HUES6 (cell line): ENCODE measurements around the gene GNG11.
"Not testable (repeated sequence)": the region's sequence is repeated elsewhere in the genome, so short reads cannot be mapped to it uniquely, and the experiment has no call there.

Experiments used
- H3K27ac ChIP-seq: 2 replicates; pipeline ENCODE4 v1.7.0; 2013; ENCODE audit warnings: low read depth, mild to moderate bottlenecking, low read length, inconsistent platforms
- H3K27me3 ChIP-seq: 2 replicates; pipeline ENCODE4 v1.6.1; 2013; ENCODE audit warnings: low read length; ENCODE audit not compliant: control insufficient read depth, insufficient read depth
- H3K36me3 ChIP-seq: 2 replicates; pipeline ENCODE4 v1.6.1; 2013; ENCODE audit warnings: low read length; ENCODE audit not compliant: control insufficient read depth, insufficient read depth
- H3K4me1 ChIP-seq: 2 replicates; pipeline ENCODE4 v1.6.1; 2013; ENCODE audit warnings: low read length; ENCODE audit not compliant: control insufficient read depth, insufficient read depth
- H3K4me3 ChIP-seq: 2 replicates; pipeline ENCODE4 v1.5.1; 2013; ENCODE audit warnings: low read depth, low read length
- H3K9ac ChIP-seq: one replicate; pipeline ENCODE4 v1.6.1; 2013; ENCODE audit warnings: mild to moderate bottlenecking, low read length
- H3K9me3 ChIP-seq: 2 replicates; pipeline ENCODE4 v1.6.1; 2013; ENCODE audit warnings: low read depth, low read length; ENCODE audit not compliant: control insufficient read depth, insufficient read depth

GNG11 gene

GRCh38 chr7:93913197-93913596, 8.3 kb upstream of the GNG11 start:
- no peak overlapping the region for H3K4me3 ChIP-seq
- no peaks in the 10 kb centered on the region; the same call in 1 of the 2 replicates for H3K4me1 ChIP-seq
- no peaks in the 10 kb centered on the region for H3K36me3 ChIP-seq
- H3K27me3 ChIP-seq = no peaks in the 10 kb centered on the region
- no peak overlapping the region for H3K9ac ChIP-seq
- no peak overlapping the region for H3K27ac ChIP-seq
- no peaks in the 10 kb centered on the region for H3K9me3 ChIP-seq

- no peaks in the 10 kb centered on the region for H3K27me3 ChIP-seq
- no peak overlapping the region for H3K4me3 ChIP-seq
- no peak overlapping the region for H3K27ac ChIP-seq
- no peaks in the 10 kb centered on the region for H3K9me3 ChIP-seq
- H3K4me1 ChIP-seq = no peaks in the 10 kb centered on the region; the same call in 1 of the 2 replicates
- no peak overlapping the region for H3K9ac ChIP-seq
- no peaks in the 10 kb centered on the region for H3K36me3 ChIP-seq
Observed at GRCh38 chr7:93914581-93915066, 6.9 kb upstream of the GNG11 start.

GRCh38 chr7:93915206-93915842, 6.2 kb upstream of the GNG11 start:
- H3K36me3 ChIP-seq, H3K27ac ChIP-seq, H3K4me1 ChIP-seq, H3K4me3 ChIP-seq, H3K27me3 ChIP-seq, H3K9ac ChIP-seq, H3K9me3 ChIP-seq: not testable (repeated sequence)

- not testable (repeated sequence) for H3K4me3 ChIP-seq, H3K4me1 ChIP-seq, H3K27ac ChIP-seq, H3K27me3 ChIP-seq, H3K9me3 ChIP-seq, H3K9ac ChIP-seq, H3K36me3 ChIP-seq
Observed at GRCh38 chr7:93915888-93916287, 5.6 kb upstream of the GNG11 start.

GRCh38 chr7:93916315-93916714, 5.2 kb upstream of the GNG11 start:
- H3K27me3 ChIP-seq, H3K4me3 ChIP-seq, H3K9ac ChIP-seq, H3K27ac ChIP-seq, H3K36me3 ChIP-seq, H3K4me1 ChIP-seq, H3K9me3 ChIP-seq: not testable (repeated sequence)

- no peak overlapping the region for H3K9ac ChIP-seq
- peak overlapping the region; percentile 53; the same call in 1 of the 2 replicates for H3K4me3 ChIP-seq
- H3K9me3 ChIP-seq = no peaks in the 10 kb centered on the region
- H3K36me3 ChIP-seq = no peaks in the 10 kb centered on the region
- H3K4me1 ChIP-seq = peaks cover 14% of the 10 kb centered on the region
- no peak overlapping the region for H3K27ac ChIP-seq
- H3K27me3 ChIP-seq = no peaks in the 10 kb centered on the region
Observed at GRCh38 chr7:93920496-93921182, 896 bp upstream of the GNG11 start.

GRCh38 chr7:93921186-93921585, 349 bp upstream of the GNG11 start:
- H3K9me3 ChIP-seq = no peaks in the 10 kb centered on the region
- no peak overlapping the region for H3K27ac ChIP-seq
- peaks cover 14% of the 10 kb centered on the region for H3K4me1 ChIP-seq
- H3K36me3 ChIP-seq = no peaks in the 10 kb centered on the region
- H3K27me3 ChIP-seq = no peaks in the 10 kb centered on the region
- no peak overlapping the region for H3K9ac ChIP-seq
- peak overlapping the region; percentile 53 for H3K4me3 ChIP-seq

GRCh38 chr7:93923296-93923695, 1.8 kb downstream of the GNG11 start:
- Histone ChIP-seq H3K27ac (no peak overlapping the region), H3K9me3 (no peaks in the 10 kb centered on the region)

GRCh38 chr7:93923942-93924341, 2.4 kb downstream of the GNG11 start:
- Histone ChIP-seq H3K36me3 (no peaks in the 10 kb centered on the region), H3K9ac (no peak overlapping the region), H3K4me3 (no peak overlapping the region), H3K9me3 (no peaks in the 10 kb centered on the region), H3K27me3 (no peaks in the 10 kb centered on the region), H3K4me1 (peaks cover 14% of the 10 kb centered on the region), H3K27ac (no peak overlapping the region)

More at GRCh38 chr7:93923296-93923695, 1.8 kb downstream of the GNG11 start:
- Histone ChIP-seq H3K4me1 (peaks cover 14% of the 10 kb centered on the region), H3K4me3 (no peak overlapping the region), H3K36me3 (no peaks in the 10 kb centered on the region), H3K9ac (no peak overlapping the region), H3K27me3 (no peaks in the 10 kb centered on the region)

- no peak overlapping the region for H3K27ac ChIP-seq
- H3K9me3 ChIP-seq = no peaks in the 10 kb centered on the region
- H3K27me3 ChIP-seq = no peaks in the 10 kb centered on the region
- H3K36me3 ChIP-seq = no peaks in the 10 kb centered on the region
- H3K9ac ChIP-seq = no peak overlapping the region
- H3K4me3 ChIP-seq = no peak overlapping the region
- H3K4me1 ChIP-seq = 0 out of 2 replicates have a peak, but pooled peaks cover 4% of the 10 kb centered on the region
Observed at GRCh38 chr7:93926800-93927199, 5.3 kb downstream of the GNG11 start.

- Histone ChIP-seq H3K4me1 (no peaks in the 10 kb centered on the region), H3K4me3 (no peak overlapping the region), H3K27me3 (no peaks in the 10 kb centered on the region), H3K9me3 (no peaks in the 10 kb centered on the region), H3K9ac (no peak overlapping the region), H3K27ac (no peak overlapping the region), H3K36me3 (no peaks in the 10 kb centered on the region)
Observed at GRCh38 chr7:93927585-93927984, 6.0 kb downstream of the GNG11 start.
